Measurements from ENCODE around the gene TMTC2. TPM values are rescaled to one million over a fixed set of nuclear protein-coding genes. Genes with fewer than 3 reads are reported as not detected.

TMTC2 gene
- total RNA-seq, result 2.1 and 3.3 TPM in 2 replicates

DNA sequence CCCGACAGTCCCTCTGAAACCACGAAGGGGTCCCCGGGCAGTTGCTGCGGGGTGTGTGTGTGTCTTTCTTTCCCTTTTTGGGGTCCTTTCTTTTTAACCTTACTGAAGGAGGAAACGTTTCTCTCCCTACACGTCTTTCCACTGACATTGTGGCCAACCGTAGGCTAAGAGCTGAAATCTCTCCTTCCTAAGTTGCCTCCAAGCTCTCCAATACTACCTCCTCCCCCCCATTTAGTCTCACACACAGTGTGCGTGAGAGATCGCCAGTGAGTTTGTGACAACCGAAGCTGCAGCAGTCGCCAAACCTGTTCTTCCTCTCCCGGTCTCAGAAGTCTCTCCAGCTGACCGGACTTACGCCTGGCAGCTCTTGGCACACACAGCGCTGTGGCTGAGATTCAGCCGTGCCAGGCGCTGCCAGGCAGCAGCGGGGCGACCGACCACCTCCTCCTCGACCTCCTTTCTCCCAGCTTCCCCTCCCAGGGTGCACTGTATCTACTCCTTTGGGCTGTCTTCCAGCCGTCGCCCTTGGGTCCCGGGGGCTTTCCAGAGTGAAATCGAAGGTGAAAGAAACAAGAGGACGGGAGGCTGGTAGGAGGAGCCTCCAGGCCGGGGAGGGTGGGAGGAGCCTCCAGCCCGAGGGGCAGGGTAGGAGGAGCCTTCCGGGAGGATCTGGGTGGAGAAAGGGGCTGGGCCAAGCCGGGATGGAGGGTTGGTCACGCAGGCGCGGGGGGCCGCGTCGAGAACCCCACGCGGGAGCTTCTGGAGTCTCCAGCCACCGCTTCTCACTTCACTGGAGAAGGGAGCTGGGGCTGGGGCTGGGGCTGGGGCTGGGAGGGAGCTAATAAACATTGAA, at the start of gene TMTC2:
TSS of gene TMTC2 (plus strand) at position 739 of the 853 bp plus-strand sequence.

